GM10266 (cell line): ENCODE data around the gene HAUS8.

Experiments used
- DNase-seq: peaks from one replicate; pipeline ENCODE4 v3.0.0; 2012; ENCODE audit errors: extremely low spot score
- TF ChIP-seq, protein P1 (sequence below): IDR thresholded peaks from 2 replicates; pipeline ENCODE4 v1.5.1; 2012; ENCODE audit warnings: mild to moderate bottlenecking, low read depth; ENCODE audit not compliant: control insufficient read depth, insufficient read depth; ENCODE audit errors: missing control alignments

HAUS8 gene

DNA sequence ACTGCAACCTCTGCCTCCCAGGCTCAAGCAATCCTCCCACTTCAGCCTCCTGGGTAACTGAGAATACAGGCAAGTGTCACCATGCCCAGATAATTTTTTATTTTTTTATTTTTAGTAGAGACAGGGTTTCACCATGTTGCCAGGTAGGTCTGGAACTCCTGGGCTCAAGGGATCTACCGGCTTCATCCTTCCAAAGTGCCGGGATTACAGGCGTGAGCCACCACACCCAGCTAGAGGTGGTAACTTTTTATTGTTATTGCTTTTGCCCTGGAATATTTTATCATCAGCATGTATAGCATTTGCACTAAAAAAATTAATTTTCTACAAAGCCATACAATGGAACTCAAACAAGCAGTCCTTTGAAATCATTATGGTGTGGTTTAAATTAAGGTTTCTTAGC, 14.0 kb downstream of the HAUS8 start:
- TF ChIP-seq, protein P1, sequence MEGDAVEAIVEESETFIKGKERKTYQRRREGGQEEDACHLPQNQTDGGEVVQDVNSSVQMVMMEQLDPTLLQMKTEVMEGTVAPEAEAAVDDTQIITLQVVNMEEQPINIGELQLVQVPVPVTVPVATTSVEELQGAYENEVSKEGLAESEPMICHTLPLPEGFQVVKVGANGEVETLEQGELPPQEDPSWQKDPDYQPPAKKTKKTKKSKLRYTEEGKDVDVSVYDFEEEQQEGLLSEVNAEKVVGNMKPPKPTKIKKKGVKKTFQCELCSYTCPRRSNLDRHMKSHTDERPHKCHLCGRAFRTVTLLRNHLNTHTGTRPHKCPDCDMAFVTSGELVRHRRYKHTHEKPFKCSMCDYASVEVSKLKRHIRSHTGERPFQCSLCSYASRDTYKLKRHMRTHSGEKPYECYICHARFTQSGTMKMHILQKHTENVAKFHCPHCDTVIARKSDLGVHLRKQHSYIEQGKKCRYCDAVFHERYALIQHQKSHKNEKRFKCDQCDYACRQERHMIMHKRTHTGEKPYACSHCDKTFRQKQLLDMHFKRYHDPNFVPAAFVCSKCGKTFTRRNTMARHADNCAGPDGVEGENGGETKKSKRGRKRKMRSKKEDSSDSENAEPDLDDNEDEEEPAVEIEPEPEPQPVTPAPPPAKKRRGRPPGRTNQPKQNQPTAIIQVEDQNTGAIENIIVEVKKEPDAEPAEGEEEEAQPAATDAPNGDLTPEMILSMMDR = no peak
- DNase-seq = no peak

- TF ChIP-seq, protein P1 = no peak
- DNase-seq = no peak
Observed at GRCh38 chr19:17060802-17061201, 14.4 kb downstream of the HAUS8 start.

- DNase-seq = no peak
- TF ChIP-seq, protein P1 = no peak
Observed at GRCh38 chr19:17058236-17058635, 17.0 kb downstream of the HAUS8 start.

- TF ChIP-seq, protein P1 = no peak
- no peak for DNase-seq
Observed at GRCh38 chr19:17055636-17056035, 19.6 kb downstream of the HAUS8 start.

DNA sequence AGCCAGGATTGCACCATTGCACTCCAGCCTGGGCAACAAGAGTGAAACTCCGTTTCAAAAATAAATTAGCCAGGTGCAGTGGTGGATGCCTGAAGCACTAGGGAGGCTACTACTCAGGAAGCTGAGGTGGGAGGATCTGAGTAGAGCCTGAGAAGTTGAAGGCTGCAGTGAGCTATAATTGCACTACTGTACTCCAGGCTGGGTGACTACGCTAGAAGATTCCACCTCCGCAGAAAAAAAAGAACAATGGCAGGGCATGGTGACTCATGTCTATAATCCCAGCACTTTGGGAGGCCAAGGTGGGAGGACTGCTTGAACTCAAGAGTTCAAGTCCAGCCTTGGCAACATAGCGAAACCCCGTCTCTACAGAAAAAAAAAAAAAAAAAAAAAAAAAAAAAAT, 20.5 kb downstream of the HAUS8 start:
- DNase-seq = no peak
- TF ChIP-seq, protein P1 = no peak

- DNase-seq = no peak
- TF ChIP-seq, protein P1 = peak; percentile 43
Observed at GRCh38 chr19:17052439-17052838, 22.8 kb downstream of the HAUS8 start.

DNA sequence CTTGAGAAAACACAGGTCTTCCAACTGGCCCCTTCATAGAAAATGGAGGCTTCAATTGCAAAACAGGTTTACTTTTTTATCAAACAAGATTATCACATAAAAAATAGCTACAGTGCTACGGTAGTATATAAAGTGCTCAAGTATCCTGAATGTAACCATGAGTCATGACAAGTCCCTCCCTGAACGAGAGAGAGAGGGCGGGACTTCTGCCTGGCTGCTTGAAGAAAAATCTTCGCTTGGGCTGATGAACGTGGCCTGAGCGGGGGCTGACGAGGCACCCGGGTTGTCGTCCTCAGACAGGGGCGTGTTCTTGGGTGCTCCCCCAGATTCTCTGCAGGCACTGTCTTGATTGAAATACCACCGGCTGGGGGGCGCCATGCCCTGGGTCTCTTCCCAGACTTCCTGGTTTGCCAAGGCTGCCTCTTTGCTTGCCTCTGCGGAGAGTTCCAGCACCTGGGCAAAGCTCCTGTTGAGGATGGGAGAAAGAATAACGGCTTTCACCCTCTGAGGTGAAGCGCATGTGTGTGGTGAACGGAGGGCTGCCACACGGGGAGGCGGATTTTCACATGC, 25.5 kb downstream of the HAUS8 start:
- TF ChIP-seq, protein P1 = no peak
- no peak for DNase-seq
